AG10803 (cell line): ENCODE measurements around the gene MT4.

Source experiments
- DNase-seq: peaks from one replicate; pipeline ENCODE4 v3.0.0; 2010; ENCODE audit warnings: low read depth
- H3K4me3 ChIP-seq: 2 replicates; pipeline ENCODE4 v1.5.1; 2011; ENCODE audit warnings: mild to moderate bottlenecking, low read length, control low read depth
- CTCF ChIP-seq: conservative IDR thresholded peaks from 2 replicates; pipeline ENCODE4 v1.5.1; 2011; ENCODE audit warnings: mild to moderate bottlenecking, low read length, control low read depth, inconsistent platforms

MT4 gene

DNA sequence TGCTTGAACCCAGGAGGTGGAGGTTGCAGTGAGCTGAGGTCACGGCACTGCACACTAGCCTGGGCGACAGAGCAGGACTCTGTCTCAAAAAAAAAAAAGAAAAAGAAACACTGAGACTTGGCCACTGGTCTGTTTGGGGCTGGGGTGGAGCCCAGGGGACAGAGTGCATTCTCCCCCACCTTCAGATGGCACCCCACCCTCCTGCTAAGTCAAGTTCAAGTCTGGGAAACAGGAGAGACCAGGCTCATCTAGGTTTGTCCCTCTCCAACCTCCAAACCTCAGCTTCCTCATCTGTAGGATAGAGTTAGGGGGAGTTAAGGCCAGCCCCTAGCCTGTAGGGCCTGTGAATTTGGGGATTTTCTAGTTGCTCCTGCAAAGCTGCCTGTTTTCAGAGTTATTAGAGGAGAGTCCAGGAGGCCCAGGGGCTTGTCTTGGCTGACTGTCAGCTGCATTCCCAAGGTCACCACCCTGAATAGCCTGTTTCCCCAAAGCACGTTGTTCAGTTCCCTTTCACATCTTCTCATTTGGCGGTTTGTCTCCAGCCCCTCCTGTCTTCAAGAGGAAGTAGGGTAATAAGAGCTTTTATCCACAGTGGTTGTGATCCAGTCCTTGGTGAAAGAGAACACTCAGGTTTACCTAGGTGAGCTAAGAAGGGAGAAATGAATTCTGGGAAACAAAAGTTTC lies 26.6 kb downstream of the MT4 start:
- TF ChIP-seq CTCF = no peak
- no peak for DNase-seq
- H3K4me3 ChIP-seq = no peak overlapping the region

DNA sequence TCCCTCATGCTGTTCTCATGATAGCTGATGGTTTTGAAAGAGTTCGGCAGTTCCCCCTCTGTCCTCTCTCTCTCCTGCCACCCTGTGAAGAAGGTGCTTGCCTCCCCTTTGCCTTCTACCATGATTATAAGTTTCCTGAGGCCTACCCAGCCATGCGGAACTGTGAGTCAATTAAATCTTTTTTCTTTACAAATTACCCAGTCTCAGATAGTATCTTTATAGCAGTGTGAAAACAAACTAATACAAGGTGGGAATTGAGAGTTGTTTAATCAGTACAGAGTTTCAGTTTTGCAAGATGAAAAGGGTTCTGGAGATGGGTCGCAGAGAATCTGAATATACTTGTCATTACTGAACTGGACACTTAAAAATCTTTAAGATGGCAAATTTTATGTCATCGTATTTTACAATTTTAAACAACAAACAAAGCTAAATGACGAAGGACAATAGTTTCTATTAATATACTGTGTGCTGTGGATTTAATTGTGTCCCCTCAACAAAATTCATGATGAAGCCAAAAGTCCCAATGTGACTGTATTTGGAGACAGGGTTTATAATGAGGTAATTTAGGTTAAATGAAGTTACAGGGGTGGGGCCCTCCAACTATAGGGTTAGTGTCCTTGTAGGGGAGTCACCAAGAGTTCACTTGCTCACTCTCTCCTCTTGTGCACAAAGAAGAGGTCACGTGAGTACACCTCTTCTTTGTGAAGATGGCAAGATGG lies 28.9 kb downstream of the MT4 start:
- no peak for DNase-seq
- no peak overlapping the region for H3K4me3 ChIP-seq
- no peak for TF ChIP-seq CTCF

DNA sequence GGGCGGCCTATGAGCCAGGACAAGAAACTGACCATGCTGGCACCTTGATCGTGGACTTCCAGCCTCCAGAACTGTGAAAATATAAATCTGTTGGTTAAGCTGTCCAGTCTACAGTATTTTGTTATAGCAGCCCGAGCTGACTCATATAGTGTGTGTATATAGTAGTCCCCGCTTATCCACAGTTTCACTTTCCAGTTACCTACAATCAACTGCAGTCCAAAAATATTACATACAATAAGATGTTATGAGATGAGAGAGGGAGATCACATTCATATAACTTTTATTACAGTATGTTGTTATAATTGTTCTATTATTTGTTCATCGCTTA lies 29.4 kb downstream of the MT4 start:
- no peak for DNase-seq
- no peak for TF ChIP-seq CTCF
- H3K4me3 ChIP-seq = no peak overlapping the region

- no peak overlapping the region for H3K4me3 ChIP-seq
- DNase-seq = peak; percentile 60
- peak; percentile 82 for TF ChIP-seq CTCF
Measured at GRCh38 chr16:56600398-56600999, 35.6 kb downstream of the MT4 start.

DNA sequence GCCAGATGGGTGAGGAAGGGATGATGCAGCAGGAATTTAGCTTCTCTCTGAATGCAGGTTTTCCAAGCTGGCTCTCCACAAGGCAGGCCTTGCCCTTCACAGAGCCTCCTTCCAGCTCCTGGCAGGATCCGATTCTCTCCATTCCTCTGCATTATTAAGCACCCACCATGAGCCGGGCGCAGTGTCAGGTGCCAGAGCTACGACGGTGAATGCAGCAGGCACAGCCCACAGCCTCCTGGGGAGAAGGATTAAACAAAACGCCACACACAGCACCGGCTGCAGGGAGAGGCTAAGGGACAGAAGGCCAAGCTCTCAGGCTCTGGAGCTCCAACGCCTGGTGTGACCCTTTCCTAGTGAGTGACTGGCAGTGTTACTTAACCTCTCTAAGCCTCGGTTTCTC lies 36.5 kb downstream of the MT4 start:
- TF ChIP-seq CTCF = no peak
- no peak for DNase-seq
- H3K4me3 ChIP-seq = no peak overlapping the region

DNA sequence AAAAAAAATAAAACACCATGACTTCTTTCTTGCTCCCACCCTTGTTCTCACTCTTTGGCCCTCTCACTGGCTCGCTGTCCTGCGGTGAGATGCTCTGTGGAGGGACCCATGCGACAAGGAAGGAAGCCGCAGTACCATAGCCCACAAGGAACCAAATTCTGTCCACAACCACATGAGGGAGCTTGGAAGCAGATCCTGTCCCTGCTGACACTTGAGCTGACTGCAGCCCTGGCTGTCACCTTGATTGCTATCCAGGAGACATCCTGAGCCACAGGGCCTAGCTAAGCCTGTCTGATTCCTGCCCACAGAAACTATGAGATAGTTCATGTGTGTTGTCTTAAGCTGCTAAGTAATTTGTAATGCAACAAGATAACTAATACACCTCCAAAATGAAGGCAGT lies 38.7 kb downstream of the MT4 start:
- peak; percentile 50 for TF ChIP-seq CTCF
- peak; percentile 38 for DNase-seq
- no peak overlapping the region for H3K4me3 ChIP-seq

- no peak for TF ChIP-seq CTCF
- H3K4me3 ChIP-seq = no peak overlapping the region
- DNase-seq = no peak
Measured at GRCh38 chr16:56604966-56605365, 40.1 kb downstream of the MT4 start.
